Endothelial cell of umbilical vein (primary cell): Measurements from ENCODE around the gene FAM78A. TPM values are rescaled to one million over a fixed set of nuclear protein-coding genes. Genes with fewer than 3 reads are reported as not detected.
A peak's percentile ranks its signal among the peaks of the same experiment; 100 is the strongest.

Experiments used
- BruUV-seq: library from RNA; stranded (reverse); fragments of 400-500 nt; replicated peaks from 2 replicates; lab custom pipeline; 2021; lab: Mats Ljungman, UMichigan
- CTCF ChIA-PET: fragments of 300-600, 350-600 bp; sonication (Branson Sonifier 250); formaldehyde crosslinking; loops from one replicate; lab custom pipeline; 2021; ENCODE audit warnings: antibody characterized with exemption, inconsistent platforms; lab: Charles Lee
- POLR2A ChIA-PET: fragments of 300-600, 350-600 bp; sonication (Branson Sonifier 250); formaldehyde crosslinking; loops from one replicate; lab custom pipeline; 2021; ENCODE audit warnings: antibody characterized with exemption, inconsistent platforms; lab: Charles Lee
- DNase-seq: peaks from one replicate; pipeline ENCODE4 v3.0.0-alpha.2; 2011; ENCODE audit warnings: low read depth, low spot score
- FAIRE-seq: peaks from 2 replicates; lab custom pipeline; 2011; peaks lifted over from hg19 to GRCh38; lab: Jason Lieb, UNC
- H2AFZ ChIP-seq: 2 replicates; pipeline ENCODE4 v1.6.0; 2012; ENCODE audit warnings: low read depth, low read length, control low read depth, inconsistent platforms
- H3K27ac ChIP-seq: 2 replicates; pipeline ENCODE4 v1.5.1; 2011; ENCODE audit warnings: low read depth, mild to moderate bottlenecking, control low read depth, low read length, moderate library complexity; ENCODE audit not compliant: insufficient read depth
- H3K27me3 ChIP-seq, 2 experiments: 2 replicates each; pipeline versions ENCODE4 v1.6.0 to v1.6.1; 2011; ENCODE audit warnings: low read length in 2 of 2, mixed read lengths in 1 of 2; ENCODE audit not compliant: control insufficient read depth in 2 of 2, insufficient read depth in 2 of 2
- H3K36me3 ChIP-seq, 2 experiments: 2 replicates in 1 of 2; 3 replicates in 1 of 2; pipeline ENCODE4 v1.5.1; 2011; ENCODE audit warnings: low read length in 2 of 2, mild to moderate bottlenecking in 1 of 2, moderate library complexity in 1 of 2; ENCODE audit not compliant: control insufficient read depth in 2 of 2, insufficient read depth in 2 of 2; ENCODE audit errors: extremely low read depth in 1 of 2
- H3K4me1 ChIP-seq: 3 replicates; pipeline ENCODE4 v1.5.1; 2011; ENCODE audit warnings: mild to moderate bottlenecking, low read length; ENCODE audit not compliant: control insufficient read depth, insufficient read depth; ENCODE audit errors: extremely low read depth
- H3K4me2 ChIP-seq: 2 replicates; pipeline ENCODE4 v1.6.1; 2011; ENCODE audit warnings: low read length, control low read depth, mixed read lengths; ENCODE audit not compliant: insufficient read depth
- H3K4me3 ChIP-seq, 3 experiments: fragments of 200-600 bp in 1 of 3; sonication (generic), shearing (Covaris generic) in 1 of 3; replicated peaks in 1 of 3; 2 replicates each; pipeline ENCODE4 v1.5.1; 2011 to 2016; ENCODE audit warnings: control low read depth in 3 of 3, low read length in 3 of 3, mild to moderate bottlenecking in 2 of 3, inconsistent platforms in 1 of 3, low read depth in 1 of 3, moderate library complexity in 1 of 3; ENCODE audit not compliant: insufficient read depth in 1 of 3
- H3K79me2 ChIP-seq: 2 replicates; pipeline ENCODE4 v1.6.0; 2012; ENCODE audit warnings: low read length, inconsistent platforms; ENCODE audit not compliant: control insufficient read depth, insufficient read depth
- H3K9ac ChIP-seq: replicated peaks from 2 replicates; pipeline ENCODE3; 2011; ENCODE audit warnings: low read length, control low read depth; ENCODE audit not compliant: insufficient read depth; ENCODE audit errors: extremely low read depth
- H3K9me1 ChIP-seq: replicated peaks from 3 replicates; pipeline ENCODE4 v1.6.0; 2011; ENCODE audit warnings: mild to moderate bottlenecking, low read length; ENCODE audit not compliant: control insufficient read depth, insufficient read depth; ENCODE audit errors: extremely low read depth
- H3K9me3 ChIP-seq: replicated peaks from 2 replicates; pipeline ENCODE4 v1.5.1; 2012; ENCODE audit warnings: low read length, inconsistent platforms; ENCODE audit not compliant: control insufficient read depth, insufficient read depth
- H4K20me1 ChIP-seq: replicated peaks from 2 replicates; pipeline ENCODE3; 2011; ENCODE audit warnings: mild to moderate bottlenecking, low read length; ENCODE audit not compliant: control insufficient read depth, insufficient read depth; ENCODE audit errors: extremely low read depth
- EZH2 ChIP-seq: IDR thresholded peaks from 2 replicates; pipeline ENCODE4 v1.6.1; 2012; ENCODE audit warnings: borderline replicate concordance, low read depth, mild to moderate bottlenecking, moderate library complexity, low read length, inconsistent platforms; ENCODE audit not compliant: severe bottlenecking
- FOS ChIP-seq: IDR thresholded peaks from 2 replicates; pipeline ENCODE4 v1.6.1; 2011; ENCODE audit warnings: mild to moderate bottlenecking, low read length, moderate library complexity, borderline replicate concordance; ENCODE audit not compliant: insufficient read depth
- GATA2 ChIP-seq: IDR thresholded peaks from 2 replicates; pipeline ENCODE4 v1.7.0; 2011; ENCODE audit warnings: low read depth, mild to moderate bottlenecking, moderate library complexity, mixed read lengths, low read length; ENCODE audit not compliant: insufficient read length, insufficient read depth
- JUN ChIP-seq: IDR thresholded peaks from 2 replicates; pipeline ENCODE4 v1.6.1; 2011; ENCODE audit warnings: borderline replicate concordance, low read depth; ENCODE audit not compliant: insufficient read length, insufficient read depth
- MYC ChIP-seq: IDR thresholded peaks from one replicate; pipeline ENCODE4 v1.6.1; 2011; ENCODE audit warnings: mild to moderate bottlenecking, low read depth, low read length
- POLR2A ChIP-seq: IDR thresholded peaks from 2 replicates; pipeline ENCODE4 v1.6.1; 2012; ENCODE audit warnings: low read depth, mild to moderate bottlenecking, control low read depth, low read length
- POLR2AphosphoS5 ChIP-seq: IDR thresholded peaks from 2 replicates; pipeline ENCODE4 v1.6.1; 2012; ENCODE audit warnings: low read depth, mild to moderate bottlenecking, control low read depth, low read length, moderate library complexity; ENCODE audit not compliant: insufficient read depth
- dilution Hi-C: fragments of 300-500 bp; cut with MboI; formaldehyde crosslinking; loops from one replicate; pipeline ENCODE4 v1.15.0; 2019; ENCODE audit warnings: low sequenced_read_pairs; ENCODE audit not compliant: extremely low pct_ligation_motif_present
- intact Hi-C: fragments of 100-400 bp; cut with micrococcal nuclease; formaldehyde crosslinking; loops from one replicate; pipeline ENCODE4 v1.10.0; 2022
- polyA plus RNA-seq, 4 experiments: library from polyadenylated mRNA; depleted of rRNA in 3 of 4; stranded (reverse) in 3 of 4; unstranded in 1 of 4; fragments of >200 nt; gene quantifications; 2 replicates each; pipeline versions ENCODE4 v1.2.1 to v1.2.3, GENCODE V29; 2011 to 2012; ENCODE audit warnings: missing spikeins in 1 of 4
- total RNA-seq: library from RNA; stranded (reverse); gene quantifications from 2 replicates; pipeline ENCODE4 v1.2.3, GENCODE V29; 2021
- TF ChIP-seq, protein P1 (sequence below), 2 donors: IDR thresholded peaks; 1 replicate in 1 of 2; 2 replicates in 1 of 2; pipeline ENCODE4 v1.5.1; 2011; ENCODE audit warnings: low read length in 2 of 2, mild to moderate bottlenecking in 2 of 2, moderate library complexity in 2 of 2, control low read depth in 1 of 2, inconsistent platforms in 1 of 2, low read depth in 1 of 2; ENCODE audit not compliant: insufficient read depth in 1 of 2; ENCODE audit errors: extremely low read depth in 1 of 2
- TF ChIP-seq, protein P2 (sequence below): IDR thresholded peaks from 2 replicates; pipeline ENCODE4 v1.6.1; 2011; ENCODE audit not compliant: insufficient read depth, insufficient read length

The FAM78A gene
- total and polyA plus RNA-seq, 2 donors (not counting 3 experiments of a cell fraction or from before 2014, with no cell fraction given): 34.0 to 37.4 TPM

DNA sequence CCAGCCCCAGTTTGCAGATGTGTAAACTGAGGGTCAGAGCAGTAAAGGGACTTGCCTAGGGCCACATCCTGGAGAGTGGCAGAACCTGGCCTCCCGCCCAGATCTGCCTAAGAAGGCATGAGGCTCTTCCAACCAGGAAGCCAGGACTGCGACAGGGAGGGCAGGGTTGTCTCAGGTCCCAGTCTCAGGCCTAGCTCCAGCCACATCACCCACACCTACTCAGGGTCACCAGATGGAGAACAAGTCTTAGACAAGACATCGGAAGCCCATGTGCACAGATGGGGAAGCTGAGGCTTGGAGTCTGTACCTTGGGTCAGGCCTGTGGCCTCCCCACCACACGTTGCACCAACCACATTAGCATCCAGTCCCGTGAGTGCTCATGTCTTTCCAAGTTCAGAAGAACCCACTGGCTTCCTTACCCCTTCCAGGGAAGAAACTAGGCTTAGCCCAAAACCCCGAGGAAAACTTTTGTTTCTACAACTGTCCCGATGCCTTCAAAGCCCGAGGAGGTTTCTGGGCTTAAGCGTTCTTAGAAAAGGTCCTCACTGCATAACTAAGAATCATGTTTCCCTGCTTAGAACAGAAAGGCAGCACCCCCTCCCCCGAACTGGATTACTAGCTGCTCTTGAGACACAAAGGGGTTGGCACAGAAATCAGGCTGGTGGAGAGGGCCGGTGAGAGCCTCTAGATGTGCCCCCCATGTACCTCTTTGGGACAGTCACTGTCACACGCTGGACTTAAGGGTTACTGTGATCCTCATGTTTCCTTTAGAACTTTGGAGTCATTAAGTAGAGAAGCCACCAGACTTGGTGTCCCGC, 2.2 kb downstream of the FAM78A start:
- H3K4me1 ChIP-seq: peaks cover 54% of the 10 kb centered on the region
- H3K4me2 ChIP-seq: peak overlapping the region; percentile 69
- no peaks in the 10 kb centered on the region for H3K9me1 ChIP-seq
- peak overlapping the region; percentile 64 to 81 (median 70) for H3K4me3 ChIP-seq
- dilution Hi-C loops (no loop called here), intact Hi-C loops (loop anchor here (1.0 kb wide), 2 partner anchors 57 to 62 kb away; no protein-coding TSS in a partner anchor)
- no peaks in the 10 kb centered on the region for H3K27me3 ChIP-seq
- no TSS peak for BruUV-seq
- peak overlapping the region; percentile 78 for H3K9ac ChIP-seq
- CTCF ChIA-PET: interaction anchor here (0.6 to 4.9 kb wide), 9 partner anchors 15 to 96 kb away, joined by 3 to 42 read pairs (median 6); no protein-coding TSS in a partner anchor
- DNase-seq: peak; percentile 64
- POLR2A ChIA-PET: interaction anchor here (0.6 kb wide), 1 partner anchor 118 kb away, joined by 3 read pairs; no protein-coding TSS in a partner anchor
- H2AFZ ChIP-seq: peak overlapping the region; percentile 80
- H3K36me3 ChIP-seq: peaks cover 0 to 2% of the 10 kb centered on the region in 2 experiments
- H3K79me2 ChIP-seq: peaks cover 49% of the 10 kb centered on the region
- no peak for FAIRE-seq
- H3K27ac ChIP-seq: peak overlapping the region; percentile 73
- no peaks in the 10 kb centered on the region for H3K9me3 ChIP-seq
- no peaks in the 10 kb centered on the region for H4K20me1 ChIP-seq
- TF ChIP-seq JUN (no peak), GATA2 (no peak), EZH2 (no peak), FOS (no peak), POLR2AphosphoS5 (no peak), MYC (no peak), POLR2A (no peak)
- TF ChIP-seq, protein P1, sequence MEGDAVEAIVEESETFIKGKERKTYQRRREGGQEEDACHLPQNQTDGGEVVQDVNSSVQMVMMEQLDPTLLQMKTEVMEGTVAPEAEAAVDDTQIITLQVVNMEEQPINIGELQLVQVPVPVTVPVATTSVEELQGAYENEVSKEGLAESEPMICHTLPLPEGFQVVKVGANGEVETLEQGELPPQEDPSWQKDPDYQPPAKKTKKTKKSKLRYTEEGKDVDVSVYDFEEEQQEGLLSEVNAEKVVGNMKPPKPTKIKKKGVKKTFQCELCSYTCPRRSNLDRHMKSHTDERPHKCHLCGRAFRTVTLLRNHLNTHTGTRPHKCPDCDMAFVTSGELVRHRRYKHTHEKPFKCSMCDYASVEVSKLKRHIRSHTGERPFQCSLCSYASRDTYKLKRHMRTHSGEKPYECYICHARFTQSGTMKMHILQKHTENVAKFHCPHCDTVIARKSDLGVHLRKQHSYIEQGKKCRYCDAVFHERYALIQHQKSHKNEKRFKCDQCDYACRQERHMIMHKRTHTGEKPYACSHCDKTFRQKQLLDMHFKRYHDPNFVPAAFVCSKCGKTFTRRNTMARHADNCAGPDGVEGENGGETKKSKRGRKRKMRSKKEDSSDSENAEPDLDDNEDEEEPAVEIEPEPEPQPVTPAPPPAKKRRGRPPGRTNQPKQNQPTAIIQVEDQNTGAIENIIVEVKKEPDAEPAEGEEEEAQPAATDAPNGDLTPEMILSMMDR (IDR thresholded peaks at IDR 0.05; ENCODE audit: extremely low read depth in 1 of 2, insufficient read depth in 1 of 2, low read depth in 1 of 2, low read length in 2 of 2): no peak
- TF ChIP-seq, protein P2, sequence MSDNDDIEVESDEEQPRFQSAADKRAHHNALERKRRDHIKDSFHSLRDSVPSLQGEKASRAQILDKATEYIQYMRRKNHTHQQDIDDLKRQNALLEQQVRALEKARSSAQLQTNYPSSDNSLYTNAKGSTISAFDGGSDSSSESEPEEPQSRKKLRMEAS: no peak
